ENCODE results near the gene HMGCLL1. TPM values are rescaled to one million over a fixed set of nuclear protein-coding genes. Genes with fewer than 3 reads are reported as not detected.

Gene HMGCLL1
- total and polyA plus RNA-seq, 2 donors (not counting 1 experiment from before 2014, with no cell fraction given): not detected

DNA sequence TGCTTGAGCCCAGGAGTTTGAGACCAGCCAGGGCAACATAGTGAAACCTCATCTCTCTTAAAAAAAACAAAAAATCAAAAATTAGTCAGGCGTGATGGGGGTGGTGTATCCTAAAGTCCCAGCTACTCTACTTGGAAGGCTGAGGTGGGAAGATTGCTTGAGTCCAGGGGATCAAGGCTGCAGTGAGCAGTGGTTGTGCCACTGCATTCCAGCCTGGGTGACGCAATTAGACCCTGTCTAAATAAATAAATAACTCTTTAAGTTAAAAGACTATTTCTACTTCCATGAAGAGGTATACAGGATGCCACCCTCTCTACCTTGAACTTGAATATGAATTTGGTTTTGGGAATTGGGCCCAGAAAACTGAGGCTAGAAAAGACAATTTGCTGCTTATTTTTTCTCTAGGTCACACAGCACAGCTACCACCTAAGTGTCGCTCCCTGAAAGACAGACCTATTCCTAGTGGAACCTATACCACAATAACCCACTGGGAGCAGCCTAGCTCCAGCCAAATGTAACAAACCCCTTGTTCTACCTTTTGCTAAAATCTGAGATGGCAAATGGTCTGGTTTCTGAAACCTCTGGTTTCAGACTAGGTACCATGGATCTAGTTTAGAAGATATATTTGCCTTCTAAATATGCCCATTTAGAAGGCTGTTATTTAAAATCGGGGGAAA lies 35.2 kb downstream of the HMGCLL1 start:
- TF ChIP-seq, protein P1, sequence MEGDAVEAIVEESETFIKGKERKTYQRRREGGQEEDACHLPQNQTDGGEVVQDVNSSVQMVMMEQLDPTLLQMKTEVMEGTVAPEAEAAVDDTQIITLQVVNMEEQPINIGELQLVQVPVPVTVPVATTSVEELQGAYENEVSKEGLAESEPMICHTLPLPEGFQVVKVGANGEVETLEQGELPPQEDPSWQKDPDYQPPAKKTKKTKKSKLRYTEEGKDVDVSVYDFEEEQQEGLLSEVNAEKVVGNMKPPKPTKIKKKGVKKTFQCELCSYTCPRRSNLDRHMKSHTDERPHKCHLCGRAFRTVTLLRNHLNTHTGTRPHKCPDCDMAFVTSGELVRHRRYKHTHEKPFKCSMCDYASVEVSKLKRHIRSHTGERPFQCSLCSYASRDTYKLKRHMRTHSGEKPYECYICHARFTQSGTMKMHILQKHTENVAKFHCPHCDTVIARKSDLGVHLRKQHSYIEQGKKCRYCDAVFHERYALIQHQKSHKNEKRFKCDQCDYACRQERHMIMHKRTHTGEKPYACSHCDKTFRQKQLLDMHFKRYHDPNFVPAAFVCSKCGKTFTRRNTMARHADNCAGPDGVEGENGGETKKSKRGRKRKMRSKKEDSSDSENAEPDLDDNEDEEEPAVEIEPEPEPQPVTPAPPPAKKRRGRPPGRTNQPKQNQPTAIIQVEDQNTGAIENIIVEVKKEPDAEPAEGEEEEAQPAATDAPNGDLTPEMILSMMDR (IDR thresholded peaks at IDR 0.05): no peak
- no peak for TF ChIP-seq EZH2 (IDR thresholded peaks at IDR 0.05; ENCODE audit: borderline replicate concordance, insufficient read depth, low read depth, low read length, poor library complexity, severe bottlenecking)
- Histone ChIP-seq H3K9me3 (ENCODE audit: control extremely low read depth in 1 of 3, control insufficient read depth in 2 of 3, insufficient read depth in 1 of 3, low read length in 2 of 3) (no peaks in the 10 kb centered on the region), H3K27me3 (replicated peaks in 1 of 4; ENCODE audit: control extremely low read depth in 1 of 4, control insufficient read depth in 3 of 4, insufficient read depth in 4 of 4, low read length in 3 of 4) (no peaks in the 10 kb centered on the region), H3K79me2 (ENCODE audit: control insufficient read depth, insufficient read depth, low read length) (no peaks in the 10 kb centered on the region), H3K9ac (ENCODE audit: low read length) (no peak overlapping the region), H3K36me3 (replicated peaks in 1 of 2; ENCODE audit: control extremely low read depth in 1 of 2, control insufficient read depth in 1 of 2, extremely low read depth in 1 of 2, insufficient read depth in 2 of 2, low read length in 1 of 2) (no peaks in the 10 kb centered on the region), H3K4me1 (ENCODE audit: control insufficient read depth in 2 of 2, insufficient read depth in 2 of 2, low read length in 2 of 2) (no peaks in the 10 kb centered on the region), H4K20me1 (ENCODE audit: control insufficient read depth, insufficient read depth, low read length, poor library complexity, severe bottlenecking) (no peaks in the 10 kb centered on the region), H3K27ac (ENCODE audit: low read length in 2 of 2) (no peak overlapping the region), H3K4me2 (replicated peaks; ENCODE audit: low read depth, low read length, poor library complexity, severe bottlenecking) (no peak overlapping the region), H3K4me3 (ENCODE audit: control extremely low read depth in 1 of 5, extremely low read depth in 1 of 5, insufficient read depth in 1 of 5, low read depth in 2 of 5, low read length in 4 of 5) (no peak overlapping the region), H2AFZ (ENCODE audit: insufficient read depth, low read depth, low read length, poor library complexity, severe bottlenecking) (no peak overlapping the region)
- no peak overlapping the region for H3K27ac Mint-ChIP-seq
- intact Hi-C loops (cut with micrococcal nuclease): no loop called here
- CTCF ChIA-PET: no interaction called here
- H3K4me3 Mint-ChIP-seq: no peak overlapping the region
- H3K9me3 Mint-ChIP-seq (ENCODE audit: insufficient read depth): peaks cover 4% of the 10 kb centered on the region
- H3K27me3 Mint-ChIP-seq: no peaks in the 10 kb centered on the region
- POLR2A ChIA-PET: no interaction called here
- no peak for DNase-seq
- no peaks in the 10 kb centered on the region for H3K4me1 Mint-ChIP-seq
- WGBS (ENCODE audit: insufficient coverage): 88% methylated on average over 1 of the region's 4 CpGs
- ATAC-seq (ENCODE audit: low read depth): no peak

DNA sequence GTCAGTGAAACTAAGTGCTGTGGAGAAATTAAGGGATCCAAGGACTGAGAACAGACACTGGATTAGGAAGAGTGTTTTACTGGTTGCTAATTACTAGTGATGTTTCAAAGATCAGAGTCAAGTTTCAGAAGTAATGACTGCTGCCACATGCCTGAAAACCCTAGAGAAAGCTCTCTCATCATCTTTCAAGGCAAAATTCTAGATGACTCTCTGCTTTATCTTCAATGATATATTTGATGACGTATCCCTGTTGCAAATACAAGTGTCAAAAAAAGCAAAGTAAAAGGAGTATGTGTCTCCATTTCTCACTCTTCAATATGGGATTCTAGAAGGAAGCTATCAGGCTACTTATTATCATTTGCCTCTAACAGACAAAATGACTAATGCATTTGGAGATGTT lies 38.0 kb downstream of the HMGCLL1 start:
- no peak overlapping the region for H3K4me2 ChIP-seq (replicated peaks; ENCODE audit: low read depth, low read length, poor library complexity, severe bottlenecking)
- ChIA-PET POLR2A (no interaction called here), CTCF (no interaction called here)
- H2AFZ ChIP-seq (ENCODE audit: insufficient read depth, low read depth, low read length, poor library complexity, severe bottlenecking): no peak overlapping the region
- DNase-seq (no peak), ATAC-seq (ENCODE audit: low read depth) (no peak)
- H3K4me3 ChIP-seq (ENCODE audit: control extremely low read depth in 1 of 5, extremely low read depth in 1 of 5, insufficient read depth in 1 of 5, low read depth in 2 of 5, low read length in 4 of 5): no peak overlapping the region
- H3K4me1 ChIP-seq (ENCODE audit: control insufficient read depth in 2 of 2, insufficient read depth in 2 of 2, low read length in 2 of 2): no peaks in the 10 kb centered on the region
- Mint-ChIP-seq H3K27me3 (no peaks in the 10 kb centered on the region), H3K27ac (no peak overlapping the region), H3K4me1 (no peaks in the 10 kb centered on the region), H3K4me3 (no peak overlapping the region), H3K9me3 (ENCODE audit: insufficient read depth) (peaks cover 4% of the 10 kb centered on the region)
- H3K27ac ChIP-seq (ENCODE audit: low read length in 2 of 2): no peak overlapping the region
- intact Hi-C loops (cut with micrococcal nuclease): no loop called here
- H4K20me1 ChIP-seq (ENCODE audit: control insufficient read depth, insufficient read depth, low read length, poor library complexity, severe bottlenecking): no peaks in the 10 kb centered on the region
- TF ChIP-seq, protein P1 (IDR thresholded peaks at IDR 0.05): no peak
- no peak for TF ChIP-seq EZH2 (IDR thresholded peaks at IDR 0.05; ENCODE audit: borderline replicate concordance, insufficient read depth, low read depth, low read length, poor library complexity, severe bottlenecking)
- no peaks in the 10 kb centered on the region for H3K27me3 ChIP-seq (replicated peaks in 1 of 4; ENCODE audit: control extremely low read depth in 1 of 4, control insufficient read depth in 3 of 4, insufficient read depth in 4 of 4, low read length in 3 of 4)
- H3K9me3 ChIP-seq (ENCODE audit: control extremely low read depth in 1 of 3, control insufficient read depth in 2 of 3, insufficient read depth in 1 of 3, low read length in 2 of 3): no peaks in the 10 kb centered on the region
- no peaks in the 10 kb centered on the region for H3K79me2 ChIP-seq (ENCODE audit: control insufficient read depth, insufficient read depth, low read length)
- no CpG with 5 or more reads among the region's 1 CpG for WGBS (ENCODE audit: insufficient coverage)
- H3K9ac ChIP-seq (ENCODE audit: low read length): no peak overlapping the region
- no peaks in the 10 kb centered on the region for H3K36me3 ChIP-seq (replicated peaks in 1 of 2; ENCODE audit: control extremely low read depth in 1 of 2, control insufficient read depth in 1 of 2, extremely low read depth in 1 of 2, insufficient read depth in 2 of 2, low read length in 1 of 2)
